GM10248 (cell line): ENCODE measurements around the gene HRC.

Experiments used
- CTCF ChIA-PET: fragments of 300-600 bp; sonication (Branson Sonifier 250); formaldehyde crosslinking; extraction: SDS; loops from one replicate; lab custom pipeline; 2021; ENCODE audit warnings: antibody characterized with exemption; lab: Yijun Ruan, JAX
- POLR2A ChIA-PET: fragments of 350-650 bp; sonication (Branson Sonifier 250); formaldehyde crosslinking; extraction: SDS; loops from one replicate; lab custom pipeline; 2020; ENCODE audit warnings: antibody characterized with exemption; lab: Yijun Ruan, JAX
- DNase-seq: peaks from one replicate; pipeline ENCODE4 v3.0.0; 2012; ENCODE audit errors: extremely low spot score
- TF ChIP-seq, protein P1 (sequence below): IDR thresholded peaks from 2 replicates; pipeline ENCODE4 v1.5.1; 2012; ENCODE audit warnings: mild to moderate bottlenecking, low read depth; ENCODE audit errors: extremely low read depth, missing control alignments, control extremely low read depth

Gene HRC, protein sequence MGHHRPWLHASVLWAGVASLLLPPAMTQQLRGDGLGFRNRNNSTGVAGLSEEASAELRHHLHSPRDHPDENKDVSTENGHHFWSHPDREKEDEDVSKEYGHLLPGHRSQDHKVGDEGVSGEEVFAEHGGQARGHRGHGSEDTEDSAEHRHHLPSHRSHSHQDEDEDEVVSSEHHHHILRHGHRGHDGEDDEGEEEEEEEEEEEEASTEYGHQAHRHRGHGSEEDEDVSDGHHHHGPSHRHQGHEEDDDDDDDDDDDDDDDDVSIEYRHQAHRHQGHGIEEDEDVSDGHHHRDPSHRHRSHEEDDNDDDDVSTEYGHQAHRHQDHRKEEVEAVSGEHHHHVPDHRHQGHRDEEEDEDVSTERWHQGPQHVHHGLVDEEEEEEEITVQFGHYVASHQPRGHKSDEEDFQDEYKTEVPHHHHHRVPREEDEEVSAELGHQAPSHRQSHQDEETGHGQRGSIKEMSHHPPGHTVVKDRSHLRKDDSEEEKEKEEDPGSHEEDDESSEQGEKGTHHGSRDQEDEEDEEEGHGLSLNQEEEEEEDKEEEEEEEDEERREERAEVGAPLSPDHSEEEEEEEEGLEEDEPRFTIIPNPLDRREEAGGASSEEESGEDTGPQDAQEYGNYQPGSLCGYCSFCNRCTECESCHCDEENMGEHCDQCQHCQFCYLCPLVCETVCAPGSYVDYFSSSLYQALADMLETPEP

DNA sequence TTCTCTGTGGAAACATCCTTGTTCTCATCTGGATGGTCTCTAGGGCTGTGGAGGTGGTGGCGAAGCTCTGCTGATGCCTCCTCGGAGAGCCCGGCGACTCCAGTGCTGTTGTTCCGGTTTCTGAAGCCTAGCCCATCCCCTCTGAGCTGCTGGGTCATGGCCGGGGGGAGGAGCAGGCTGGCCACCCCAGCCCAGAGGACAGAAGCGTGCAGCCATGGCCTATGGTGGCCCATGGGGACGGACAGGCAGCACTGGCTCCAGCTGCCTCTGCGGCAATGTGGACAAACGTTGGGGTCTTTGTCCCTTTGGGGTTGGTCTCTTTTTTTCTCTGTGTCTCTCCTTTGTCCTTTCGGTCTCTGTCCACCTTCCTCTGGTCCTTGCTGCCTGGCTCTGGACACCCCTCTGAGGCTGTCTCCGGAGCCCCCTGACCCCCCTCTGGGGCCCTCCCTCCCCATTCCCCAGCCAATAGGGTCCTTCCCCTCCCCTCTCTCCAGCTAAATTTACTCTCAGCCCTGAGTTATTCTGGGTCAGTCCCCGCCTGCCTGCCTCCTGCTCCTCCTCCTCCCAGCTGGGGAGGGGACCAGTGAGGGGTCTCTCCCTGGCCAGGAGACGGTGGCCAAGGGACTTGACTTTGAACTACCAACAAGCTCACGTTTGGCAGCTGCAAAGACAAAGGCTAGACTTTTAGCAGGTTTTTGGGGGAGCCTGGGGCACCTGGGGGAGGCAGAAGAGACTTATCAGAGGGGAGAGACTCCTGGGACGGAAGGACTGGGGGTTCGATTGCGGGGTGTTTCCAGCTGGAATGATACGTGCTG lies at the start of gene HRC:
Gene HRC (minus strand): TSS at position 392 of the 815 bp plus-strand sequence. CDS start 159 bp downstream, at position 233.
- ChIA-PET CTCF (interaction anchor here (1.1 to 1.4 kb wide), 3 partner anchors 58 to 442 kb away, joined by 3 to 4 read pairs (median 3); no protein-coding TSS in a partner anchor), POLR2A (interaction anchor here (0.6 kb wide), 1 partner anchor 370 kb away, joined by 9 read pairs; no protein-coding TSS in a partner anchor)
- TF ChIP-seq, protein P1, sequence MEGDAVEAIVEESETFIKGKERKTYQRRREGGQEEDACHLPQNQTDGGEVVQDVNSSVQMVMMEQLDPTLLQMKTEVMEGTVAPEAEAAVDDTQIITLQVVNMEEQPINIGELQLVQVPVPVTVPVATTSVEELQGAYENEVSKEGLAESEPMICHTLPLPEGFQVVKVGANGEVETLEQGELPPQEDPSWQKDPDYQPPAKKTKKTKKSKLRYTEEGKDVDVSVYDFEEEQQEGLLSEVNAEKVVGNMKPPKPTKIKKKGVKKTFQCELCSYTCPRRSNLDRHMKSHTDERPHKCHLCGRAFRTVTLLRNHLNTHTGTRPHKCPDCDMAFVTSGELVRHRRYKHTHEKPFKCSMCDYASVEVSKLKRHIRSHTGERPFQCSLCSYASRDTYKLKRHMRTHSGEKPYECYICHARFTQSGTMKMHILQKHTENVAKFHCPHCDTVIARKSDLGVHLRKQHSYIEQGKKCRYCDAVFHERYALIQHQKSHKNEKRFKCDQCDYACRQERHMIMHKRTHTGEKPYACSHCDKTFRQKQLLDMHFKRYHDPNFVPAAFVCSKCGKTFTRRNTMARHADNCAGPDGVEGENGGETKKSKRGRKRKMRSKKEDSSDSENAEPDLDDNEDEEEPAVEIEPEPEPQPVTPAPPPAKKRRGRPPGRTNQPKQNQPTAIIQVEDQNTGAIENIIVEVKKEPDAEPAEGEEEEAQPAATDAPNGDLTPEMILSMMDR: no peak
- DNase-seq: no peak

- ChIA-PET CTCF (no interaction called here), POLR2A (no interaction called here)
- TF ChIP-seq, protein P1: no peak
- no peak for DNase-seq
Observed at GRCh38 chr19:49201042-49201441, 45.8 kb upstream of the HRC start.

DNA sequence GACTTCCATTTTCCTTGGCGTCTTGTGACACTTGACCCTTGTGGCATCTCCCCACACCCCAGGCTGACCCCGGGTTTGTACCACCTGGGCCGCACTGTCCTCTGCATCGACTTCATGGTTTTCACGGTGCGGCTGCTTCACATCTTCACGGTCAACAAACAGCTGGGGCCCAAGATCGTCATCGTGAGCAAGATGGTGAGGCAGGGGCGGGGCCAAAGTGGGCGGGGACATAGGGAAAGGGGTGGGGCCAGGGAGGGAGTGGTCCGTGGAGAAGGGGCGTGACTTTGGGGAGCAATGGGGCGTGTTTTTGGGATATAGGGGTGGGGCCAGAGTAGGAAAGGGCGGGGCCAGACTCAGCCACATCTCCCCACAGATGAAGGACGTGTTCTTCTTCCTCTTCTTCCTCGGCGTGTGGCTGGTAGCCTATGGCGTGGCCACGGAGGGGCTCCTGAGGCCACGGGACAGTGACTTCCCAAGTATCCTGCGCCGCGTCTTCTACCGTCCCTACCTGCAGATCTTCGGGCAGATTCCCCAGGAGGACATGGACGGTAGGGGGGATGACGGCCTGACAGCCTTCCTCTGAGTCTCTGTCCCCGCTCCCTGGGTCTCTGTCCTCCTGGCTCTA lies 45.2 kb upstream of the HRC start:
- DNase-seq: no peak
- POLR2A ChIA-PET: no interaction called here
- TF ChIP-seq, protein P1: no peak
- CTCF ChIA-PET: interaction anchor here (0.7 to 5.2 kb wide), 6 partner anchors 18 to 144 kb away, joined by 3 to 81 read pairs (median 8); partner anchors contain the start of gene LIN7B

DNA sequence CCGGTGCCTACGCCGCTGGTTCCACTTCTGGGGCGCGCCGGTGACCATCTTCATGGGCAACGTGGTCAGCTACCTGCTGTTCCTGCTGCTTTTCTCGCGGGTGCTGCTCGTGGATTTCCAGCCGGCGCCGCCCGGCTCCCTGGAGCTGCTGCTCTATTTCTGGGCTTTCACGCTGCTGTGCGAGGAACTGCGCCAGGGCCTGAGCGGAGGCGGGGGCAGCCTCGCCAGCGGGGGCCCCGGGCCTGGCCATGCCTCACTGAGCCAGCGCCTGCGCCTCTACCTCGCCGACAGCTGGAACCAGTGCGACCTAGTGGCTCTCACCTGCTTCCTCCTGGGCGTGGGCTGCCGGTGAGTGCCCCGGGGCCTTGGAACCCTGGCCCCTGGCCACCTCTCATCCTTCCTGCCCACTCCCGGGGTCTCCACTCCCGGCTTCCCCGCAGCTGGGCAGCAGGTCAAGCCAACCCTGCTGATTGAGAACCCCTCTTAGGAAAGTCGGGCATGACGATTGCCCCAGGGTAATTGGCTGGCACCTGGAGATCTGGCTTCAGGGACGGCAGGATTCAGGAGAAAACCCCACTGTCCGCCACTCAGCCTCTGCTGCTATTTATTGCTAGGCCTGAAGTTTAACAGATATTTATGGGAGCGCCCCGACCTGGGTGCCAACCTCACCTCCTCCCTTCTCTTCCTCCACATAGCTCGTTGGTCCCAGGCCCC lies 41.5 kb upstream of the HRC start:
- DNase-seq: no peak
- ChIA-PET POLR2A (no interaction called here), CTCF (interaction anchor here (1.1 to 5.2 kb wide), 3 partner anchors 10 to 99 kb away, joined by 3 to 81 read pairs (median 27); no protein-coding TSS in a partner anchor)
- TF ChIP-seq, protein P1: no peak

- ChIA-PET CTCF (interaction anchor here (0.9 kb wide), 1 partner anchor 96 kb away, joined by 3 read pairs; no protein-coding TSS in a partner anchor), POLR2A (no interaction called here)
- DNase-seq: no peak
- TF ChIP-seq, protein P1: no peak
Observed at GRCh38 chr19:49194408-49194807, 39.2 kb upstream of the HRC start.
